ENCODE data around the gene COL20A1. TPM values are rescaled to one million over a fixed set of nuclear protein-coding genes. Genes with fewer than 3 reads are reported as not detected.
A peak's percentile ranks its signal among the peaks of the same experiment; 100 is the strongest.

COL20A1 gene
- total and polyA plus RNA-seq, 2 donors (not counting 1 experiment from before 2014, with no cell fraction given), result not detected

- Histone ChIP-seq H3K4me3 (replicated peaks in 1 of 4; ENCODE audit: control extremely low read depth in 1 of 4, insufficient read depth in 1 of 4, low read depth in 3 of 4, low read length in 4 of 4) (no peak overlapping the region), H3K27me3 (ENCODE audit: control insufficient read depth, insufficient read depth, low read length) (no peaks in the 10 kb centered on the region), H2AFZ (ENCODE audit: low read length) (no peak overlapping the region), H3K4me1 (ENCODE audit: control insufficient read depth, extremely low read depth, insufficient read depth, low read length) (no peaks in the 10 kb centered on the region), H3K9me3 (ENCODE audit: control insufficient read depth, insufficient read depth, low read depth, low read length) (no peaks in the 10 kb centered on the region), H3K79me2 (ENCODE audit: control insufficient read depth, insufficient read depth, low read length) (no peaks in the 10 kb centered on the region), H3K36me3 (ENCODE audit: control insufficient read depth, insufficient read depth, low read length) (no peaks in the 10 kb centered on the region), H3K9ac (ENCODE audit: insufficient read depth, low read length) (no peak overlapping the region), H4K20me1 (ENCODE audit: control insufficient read depth, extremely low read depth, insufficient read depth, low read length) (no peaks in the 10 kb centered on the region), H3K27ac (ENCODE audit: insufficient read depth, low read length) (no peak overlapping the region), H3K4me2 (ENCODE audit: extremely low read depth, insufficient read depth, low read length) (no peak overlapping the region)
- DNase-seq (ENCODE audit: low read depth in 2 of 2), result peak in 1 of 2 donors; percentile 61
- no peak for TF ChIP-seq CTCF (conservative IDR thresholded peaks at IDR 0.05 in 1 of 2, IDR thresholded peaks at IDR 0.05 in 1 of 2; ENCODE audit: low read depth in 1 of 2, low read length in 2 of 2)
- TF ChIP-seq EZH2 (IDR thresholded peaks at IDR 0.05; ENCODE audit: low read length, missing control alignments), result no peak
These were observed 51.8 kb downstream of the COL20A1 start for GRCh38 chr20:63344616-63345327.

GRCh38 chr20:63345328-63346100 is 52.5 kb downstream of the COL20A1 start:
- H3K4me1 ChIP-seq (ENCODE audit: control insufficient read depth, extremely low read depth, insufficient read depth, low read length), result no peaks in the 10 kb centered on the region
- TF ChIP-seq EZH2 (IDR thresholded peaks at IDR 0.05; ENCODE audit: low read length, missing control alignments) (no peak), CTCF (conservative IDR thresholded peaks at IDR 0.05 in 1 of 2, IDR thresholded peaks at IDR 0.05 in 1 of 2; ENCODE audit: low read depth in 1 of 2, low read length in 2 of 2) (no peak)
- H3K4me3 ChIP-seq (replicated peaks in 1 of 4; ENCODE audit: control extremely low read depth in 1 of 4, insufficient read depth in 1 of 4, low read depth in 3 of 4, low read length in 4 of 4), result no peak overlapping the region
- H3K27me3 ChIP-seq (ENCODE audit: control insufficient read depth, insufficient read depth, low read length), result no peaks in the 10 kb centered on the region
- H3K27ac ChIP-seq (ENCODE audit: insufficient read depth, low read length), result no peak overlapping the region
- no peaks in the 10 kb centered on the region for H3K79me2 ChIP-seq (ENCODE audit: control insufficient read depth, insufficient read depth, low read length)
- no peaks in the 10 kb centered on the region for H4K20me1 ChIP-seq (ENCODE audit: control insufficient read depth, extremely low read depth, insufficient read depth, low read length)
- H3K9me3 ChIP-seq (ENCODE audit: control insufficient read depth, insufficient read depth, low read depth, low read length), result no peaks in the 10 kb centered on the region
- no peak overlapping the region for H2AFZ ChIP-seq (ENCODE audit: low read length)
- H3K4me2 ChIP-seq (ENCODE audit: extremely low read depth, insufficient read depth, low read length), result no peak overlapping the region
- DNase-seq (ENCODE audit: low read depth in 2 of 2), result no peak
- H3K9ac ChIP-seq (ENCODE audit: insufficient read depth, low read length), result no peak overlapping the region
- H3K36me3 ChIP-seq (ENCODE audit: control insufficient read depth, insufficient read depth, low read length), result no peaks in the 10 kb centered on the region

Measured in fibroblast of lung (primary cell).